NB4 (cell line): Measurements from ENCODE around the gene DPH2.

Experiments
- POLR2A ChIP-seq: IDR thresholded peaks from 2 replicates; pipeline ENCODE4 v1.6.1; 2011; ENCODE audit warnings: mild to moderate bottlenecking; ENCODE audit not compliant: insufficient read length; ENCODE audit errors: extremely low read depth
- TF ChIP-seq, protein P1 (sequence below): IDR thresholded peaks from 2 replicates; pipeline ENCODE4 v1.6.1; 2011; ENCODE audit warnings: low read depth, low read length
- TF ChIP-seq, protein P2 (sequence below): IDR thresholded peaks from one replicate; pipeline ENCODE4 v1.5.1; 2012; ENCODE audit warnings: low read depth, low read length

GRCh38 chr1:44016890-44017400, 47.1 kb downstream of the DPH2 start:
- TF ChIP-seq, protein P1, sequence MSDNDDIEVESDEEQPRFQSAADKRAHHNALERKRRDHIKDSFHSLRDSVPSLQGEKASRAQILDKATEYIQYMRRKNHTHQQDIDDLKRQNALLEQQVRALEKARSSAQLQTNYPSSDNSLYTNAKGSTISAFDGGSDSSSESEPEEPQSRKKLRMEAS = no peak
- TF ChIP-seq, protein P2, sequence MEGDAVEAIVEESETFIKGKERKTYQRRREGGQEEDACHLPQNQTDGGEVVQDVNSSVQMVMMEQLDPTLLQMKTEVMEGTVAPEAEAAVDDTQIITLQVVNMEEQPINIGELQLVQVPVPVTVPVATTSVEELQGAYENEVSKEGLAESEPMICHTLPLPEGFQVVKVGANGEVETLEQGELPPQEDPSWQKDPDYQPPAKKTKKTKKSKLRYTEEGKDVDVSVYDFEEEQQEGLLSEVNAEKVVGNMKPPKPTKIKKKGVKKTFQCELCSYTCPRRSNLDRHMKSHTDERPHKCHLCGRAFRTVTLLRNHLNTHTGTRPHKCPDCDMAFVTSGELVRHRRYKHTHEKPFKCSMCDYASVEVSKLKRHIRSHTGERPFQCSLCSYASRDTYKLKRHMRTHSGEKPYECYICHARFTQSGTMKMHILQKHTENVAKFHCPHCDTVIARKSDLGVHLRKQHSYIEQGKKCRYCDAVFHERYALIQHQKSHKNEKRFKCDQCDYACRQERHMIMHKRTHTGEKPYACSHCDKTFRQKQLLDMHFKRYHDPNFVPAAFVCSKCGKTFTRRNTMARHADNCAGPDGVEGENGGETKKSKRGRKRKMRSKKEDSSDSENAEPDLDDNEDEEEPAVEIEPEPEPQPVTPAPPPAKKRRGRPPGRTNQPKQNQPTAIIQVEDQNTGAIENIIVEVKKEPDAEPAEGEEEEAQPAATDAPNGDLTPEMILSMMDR = no peak
- no peak for TF ChIP-seq POLR2A
